GM23248 (cell line): ENCODE results near the gene STRIP2.

Experiments used
- EZH2 ChIP-seq: fragments of 200-600 bp; sonication (generic); IDR thresholded peaks from 2 replicates; pipeline ENCODE4 v1.6.1; 2018; ENCODE audit warnings: antibody characterized with exemption, mild to moderate bottlenecking; ENCODE audit not compliant: insufficient read depth, poor library complexity, severe bottlenecking
- EZH2phosphoT487 ChIP-seq: fragments of 200-600 bp; sonication (generic); IDR thresholded peaks from 2 replicates; pipeline ENCODE4 v1.6.1; 2018; ENCODE audit warnings: antibody characterized with exemption, moderate library complexity, mild to moderate bottlenecking, low read depth; ENCODE audit not compliant: insufficient read depth

- no peak for TF ChIP-seq EZH2
- no peak for TF ChIP-seq EZH2phosphoT487
Measured at GRCh38 chr7:129412501-129412900, 21.7 kb upstream of the STRIP2 start.
